ENCODE results near the gene BTN3A1.

The BTN3A1 gene

DNA sequence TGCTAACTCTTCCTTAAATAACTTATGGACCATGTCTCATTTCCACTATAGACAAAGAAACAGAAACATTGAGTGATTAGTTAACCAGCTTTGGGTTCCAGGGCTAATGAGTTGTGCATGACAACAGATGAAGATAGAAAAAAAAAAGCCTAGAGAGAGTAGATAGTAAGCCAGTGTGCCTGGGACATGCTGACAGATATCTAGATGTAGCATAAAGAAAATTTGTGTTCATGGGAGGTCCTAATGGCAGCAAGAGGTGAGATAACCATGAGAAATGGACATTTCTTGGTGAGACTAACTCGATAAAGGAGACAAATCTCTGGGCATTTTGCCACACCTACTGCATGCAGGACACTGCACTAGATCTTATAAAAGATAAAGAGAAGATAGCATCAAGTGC, 35.5 kb downstream of the BTN3A1 start:
- no peak for DNase-seq (ENCODE audit: insufficient read length)
- TF ChIP-seq POLR2AphosphoS5 (IDR thresholded peaks at IDR 0.05; ENCODE audit: low read depth, low read length), result no peak
- no peak for TF ChIP-seq POLR2A (IDR thresholded peaks at IDR 0.05; ENCODE audit: low read depth, low read length)
- no peak for TF ChIP-seq TAF1 (IDR thresholded peaks at IDR 0.05; ENCODE audit: borderline replicate concordance, low read depth, low read length)
- FAIRE-seq, result no peak

DNA sequence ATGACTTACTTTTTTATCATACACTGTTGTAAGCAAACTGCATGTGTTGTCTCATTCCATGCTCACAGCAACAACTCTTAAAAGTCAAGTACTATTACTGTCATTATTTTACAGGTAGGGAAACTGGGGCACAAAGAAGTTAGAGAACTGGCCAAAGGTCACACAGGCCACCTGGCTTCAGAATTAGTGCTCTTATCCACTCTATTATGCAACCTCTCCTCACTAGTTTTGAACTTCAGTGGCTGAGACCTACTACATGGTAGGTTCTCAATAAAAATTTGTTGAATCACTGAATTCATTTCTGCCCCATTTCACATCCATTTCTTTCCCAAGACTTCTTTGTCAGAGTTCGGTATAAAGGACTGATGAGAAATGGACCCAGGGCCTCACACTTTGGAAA, 35.9 kb downstream of the BTN3A1 start:
- no peak for TF ChIP-seq TAF1 (IDR thresholded peaks at IDR 0.05; ENCODE audit: borderline replicate concordance, low read depth, low read length)
- no peak for TF ChIP-seq POLR2AphosphoS5 (IDR thresholded peaks at IDR 0.05; ENCODE audit: low read depth, low read length)
- no peak for TF ChIP-seq POLR2A (IDR thresholded peaks at IDR 0.05; ENCODE audit: low read depth, low read length)

DNA sequence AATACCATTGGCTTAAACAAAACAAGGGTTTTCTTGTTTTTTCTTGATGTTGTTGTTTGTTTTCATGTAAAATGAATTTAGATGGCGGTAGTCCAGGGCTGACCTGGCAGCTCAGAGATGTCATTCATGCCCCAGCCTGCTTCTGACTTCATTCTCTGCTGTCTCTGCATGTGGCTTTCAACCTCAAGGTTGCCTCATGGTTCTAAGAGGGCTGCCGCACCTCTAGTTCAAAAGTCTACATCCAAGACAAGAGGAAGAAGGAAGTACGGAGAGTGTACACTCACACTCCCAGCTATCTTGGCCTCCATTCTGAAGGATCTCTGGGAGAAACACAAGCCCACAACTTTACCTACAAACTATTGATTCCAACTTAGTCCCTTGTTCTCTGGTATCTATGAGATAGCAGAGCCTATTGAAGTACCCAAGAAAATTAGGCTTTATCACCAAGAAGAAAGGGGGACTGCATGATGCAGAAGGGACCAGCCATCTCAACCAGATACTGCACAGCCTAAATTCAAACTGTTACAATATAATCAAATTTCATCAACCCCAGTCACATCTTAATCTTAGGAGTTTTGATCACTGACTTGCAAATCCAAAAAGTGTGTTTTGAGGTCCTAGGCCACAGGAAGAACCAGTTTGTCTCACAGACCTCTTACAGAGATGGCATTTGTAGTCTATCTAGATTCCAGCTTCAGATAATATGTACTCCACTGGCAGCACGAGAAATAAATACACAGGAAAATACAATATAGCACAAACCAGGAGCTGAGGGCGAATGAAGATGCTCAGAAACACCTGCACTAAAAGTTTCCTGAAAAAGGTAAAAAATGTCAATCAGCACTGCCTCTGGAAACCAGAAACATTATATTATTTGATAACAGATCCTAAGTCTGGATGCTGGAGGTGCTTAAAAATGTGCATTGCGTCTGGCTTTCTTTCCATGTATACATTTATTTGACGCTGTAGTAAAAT, 37.4 kb downstream of the BTN3A1 start:
- FAIRE-seq, result no peak
- no peak for DNase-seq (ENCODE audit: insufficient read length)
- TF ChIP-seq POLR2AphosphoS5 (IDR thresholded peaks at IDR 0.05; ENCODE audit: low read depth, low read length) (no peak), TAF1 (IDR thresholded peaks at IDR 0.05; ENCODE audit: borderline replicate concordance, low read depth, low read length) (no peak), POLR2A (IDR thresholded peaks at IDR 0.05; ENCODE audit: low read depth, low read length) (no peak; the same call in 1 of the 2 replicates)

More for the DNA sequence above, 35.9 kb downstream of the BTN3A1 start:
- FAIRE-seq (no peak), DNase-seq (ENCODE audit: insufficient read length) (no peak)

DNA sequence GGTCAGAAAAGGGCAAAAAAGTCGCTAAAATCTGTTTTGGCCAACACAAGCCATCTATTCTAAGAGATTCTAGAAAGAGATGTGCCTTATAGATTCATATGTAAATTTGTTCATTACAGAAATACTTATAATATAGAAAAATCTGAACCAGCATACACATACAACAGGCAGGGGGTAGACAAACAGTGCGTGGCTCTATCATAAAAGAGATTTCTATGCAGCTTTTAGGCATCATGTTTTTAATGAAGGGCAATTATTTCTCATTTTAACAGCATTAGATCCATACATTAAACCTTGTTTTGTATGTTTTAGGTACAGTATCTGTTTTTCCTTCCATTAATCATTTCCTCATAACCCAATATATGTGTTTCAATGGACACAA, 38.9 kb downstream of the BTN3A1 start:
- no peak for DNase-seq (ENCODE audit: insufficient read length)
- no peak for FAIRE-seq
- TF ChIP-seq TAF1 (IDR thresholded peaks at IDR 0.05; ENCODE audit: borderline replicate concordance, low read depth, low read length) (no peak), POLR2A (IDR thresholded peaks at IDR 0.05; ENCODE audit: low read depth, low read length) (no peak), POLR2AphosphoS5 (IDR thresholded peaks at IDR 0.05; ENCODE audit: low read depth, low read length) (no peak)

DNA sequence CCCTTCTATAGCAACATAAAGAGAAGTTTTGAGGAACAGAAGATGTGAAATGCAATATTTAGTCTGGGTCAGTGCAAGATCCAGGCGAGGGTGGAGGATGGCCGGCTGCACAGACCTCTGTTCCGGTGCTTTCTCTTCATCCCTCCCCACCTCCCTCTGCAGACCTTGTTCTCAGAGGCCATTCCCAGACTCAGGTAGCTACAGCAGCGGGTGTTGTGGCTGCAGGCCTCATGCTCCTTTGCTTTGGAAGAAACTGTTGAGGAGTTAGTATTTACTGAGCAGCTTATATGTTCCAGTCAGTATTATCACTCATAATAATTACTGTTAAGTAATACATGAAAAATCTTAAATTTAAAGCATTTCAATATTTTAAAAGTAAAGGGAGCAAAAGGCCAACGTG, 39.9 kb downstream of the BTN3A1 start:
- FAIRE-seq, result no peak
- no peak for DNase-seq (ENCODE audit: insufficient read length)
- TF ChIP-seq POLR2A (IDR thresholded peaks at IDR 0.05; ENCODE audit: low read depth, low read length) (no peak), TAF1 (IDR thresholded peaks at IDR 0.05; ENCODE audit: borderline replicate concordance, low read depth, low read length) (no peak), POLR2AphosphoS5 (IDR thresholded peaks at IDR 0.05; ENCODE audit: low read depth, low read length) (no peak)

DNA sequence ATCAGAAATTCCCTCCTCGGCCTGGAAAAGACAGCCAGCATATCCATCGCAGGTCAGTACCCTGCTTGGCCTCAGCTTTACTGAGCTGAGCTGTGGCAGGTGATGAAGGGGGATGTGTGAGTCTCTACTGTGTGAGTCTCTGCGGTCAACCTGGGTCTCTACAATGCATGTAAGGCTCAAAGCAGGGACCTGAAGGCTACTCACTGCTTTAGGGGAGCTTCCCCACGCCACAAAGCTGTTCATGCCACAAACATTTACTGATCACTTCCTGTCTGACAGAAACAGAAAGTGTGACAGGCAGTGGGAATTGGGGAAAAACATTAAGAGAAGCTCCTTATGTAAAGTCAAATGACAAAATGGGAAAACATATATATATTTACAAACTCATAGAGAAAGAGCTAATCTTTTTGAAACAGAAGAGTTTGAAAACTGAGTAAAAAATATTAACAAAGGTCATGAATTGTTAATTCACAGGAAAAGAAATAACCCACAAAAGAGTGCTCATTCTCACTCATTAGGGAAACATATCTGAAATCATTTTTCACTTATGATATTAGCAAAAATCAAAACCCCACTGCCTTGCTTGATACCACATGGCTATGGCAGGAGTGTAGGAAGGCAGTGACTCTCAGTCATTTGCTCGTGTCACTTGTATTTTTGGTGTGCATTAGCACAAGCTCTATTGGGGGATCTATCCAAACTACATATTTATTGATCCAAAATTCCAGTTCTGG, 44.0 kb downstream of the BTN3A1 start:
- peak; percentile 83 for FAIRE-seq

DNA sequence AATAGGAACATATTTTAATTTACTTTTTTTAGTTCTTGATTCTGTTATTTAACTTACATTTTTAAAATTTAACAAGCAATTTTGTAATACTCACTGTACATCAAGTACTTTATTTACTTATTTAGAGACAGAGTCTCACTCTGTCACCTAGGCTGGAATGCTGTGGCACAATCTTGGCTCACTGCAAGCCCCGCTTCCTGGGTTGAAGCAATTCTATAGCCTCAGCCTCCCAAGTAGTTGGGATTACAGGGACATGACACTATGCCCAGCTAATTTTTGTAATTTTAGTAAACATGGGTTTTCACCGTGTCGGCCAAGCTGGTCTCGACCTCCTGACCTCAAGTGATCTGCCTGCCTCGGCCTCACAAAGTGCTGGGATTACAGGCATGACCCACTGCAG, 45.2 kb downstream of the BTN3A1 start:
- no peak for TF ChIP-seq TAF1 (IDR thresholded peaks at IDR 0.05; ENCODE audit: borderline replicate concordance, low read depth, low read length)
- TF ChIP-seq POLR2A (IDR thresholded peaks at IDR 0.05; ENCODE audit: low read depth, low read length), result no peak
- no peak for TF ChIP-seq POLR2AphosphoS5 (IDR thresholded peaks at IDR 0.05; ENCODE audit: low read depth, low read length)
- DNase-seq (ENCODE audit: insufficient read length) (no peak), FAIRE-seq (no peak)

More for the DNA sequence above, 44.0 kb downstream of the BTN3A1 start:
- no peak for TF ChIP-seq TAF1 (IDR thresholded peaks at IDR 0.05; ENCODE audit: borderline replicate concordance, low read depth, low read length)
- TF ChIP-seq POLR2AphosphoS5 (IDR thresholded peaks at IDR 0.05; ENCODE audit: low read depth, low read length), result no peak
- no peak for TF ChIP-seq POLR2A (IDR thresholded peaks at IDR 0.05; ENCODE audit: low read depth, low read length)
- DNase-seq (ENCODE audit: insufficient read length), result peak; percentile 34

DNA sequence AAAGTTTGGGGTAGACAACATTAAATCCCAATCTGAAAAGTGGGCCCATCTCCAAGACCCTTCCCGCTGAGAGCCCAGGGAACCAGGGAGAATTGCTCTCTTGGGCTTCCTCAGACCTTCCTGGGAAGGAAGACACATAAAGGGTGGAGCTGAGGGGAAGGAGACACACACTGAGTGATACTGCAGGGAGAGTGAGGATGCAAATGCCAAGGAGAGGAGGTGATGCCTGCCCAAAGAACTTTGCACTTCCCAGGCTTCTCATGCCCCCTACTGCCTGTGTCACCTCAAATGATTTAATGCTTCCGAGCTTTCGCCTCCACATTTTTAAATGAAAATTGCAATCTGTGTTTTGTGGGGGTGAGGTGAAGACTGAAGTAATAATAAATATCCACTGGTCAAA, 48.2 kb downstream of the BTN3A1 start:
- DNase-seq (ENCODE audit: insufficient read length) (no peak), FAIRE-seq (no peak)
- TF ChIP-seq POLR2AphosphoS5 (IDR thresholded peaks at IDR 0.05; ENCODE audit: low read depth, low read length) (no peak), TAF1 (IDR thresholded peaks at IDR 0.05; ENCODE audit: borderline replicate concordance, low read depth, low read length) (no peak), POLR2A (IDR thresholded peaks at IDR 0.05; ENCODE audit: low read depth, low read length) (no peak)

DNA sequence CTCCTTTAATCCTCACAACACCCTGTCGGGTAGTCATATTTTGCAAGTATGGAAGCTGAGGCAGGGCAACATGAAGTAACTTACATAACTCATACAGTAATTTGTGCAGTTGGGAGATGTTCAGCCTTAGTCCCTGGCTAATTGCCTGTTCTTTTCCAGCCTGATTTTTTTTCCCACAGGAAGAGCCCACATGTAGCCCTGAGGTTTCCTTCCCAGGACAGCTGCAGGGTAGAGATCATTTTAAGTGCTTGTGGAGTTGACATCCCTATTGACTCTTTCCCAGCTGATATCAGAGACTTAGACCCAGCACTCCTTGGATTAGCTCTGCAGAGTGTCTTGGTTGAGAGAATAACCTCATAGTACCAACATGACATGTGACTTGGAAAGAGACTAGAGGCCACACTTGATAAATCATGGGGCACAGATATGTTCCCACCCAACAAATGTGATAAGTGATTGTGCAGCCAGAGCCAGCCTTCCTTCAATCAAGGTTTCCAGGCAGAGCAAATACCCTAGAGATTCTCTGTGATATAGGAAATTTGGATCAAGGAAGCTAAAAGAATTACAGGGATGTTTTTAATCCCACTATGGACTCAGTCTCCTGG, 50.7 kb downstream of the BTN3A1 start:
- no peak for DNase-seq (ENCODE audit: insufficient read length)
- TF ChIP-seq POLR2A (IDR thresholded peaks at IDR 0.05; ENCODE audit: low read depth, low read length) (no peak), TAF1 (IDR thresholded peaks at IDR 0.05; ENCODE audit: borderline replicate concordance, low read depth, low read length) (no peak), POLR2AphosphoS5 (IDR thresholded peaks at IDR 0.05; ENCODE audit: low read depth, low read length) (no peak)
- FAIRE-seq, result no peak

DNA sequence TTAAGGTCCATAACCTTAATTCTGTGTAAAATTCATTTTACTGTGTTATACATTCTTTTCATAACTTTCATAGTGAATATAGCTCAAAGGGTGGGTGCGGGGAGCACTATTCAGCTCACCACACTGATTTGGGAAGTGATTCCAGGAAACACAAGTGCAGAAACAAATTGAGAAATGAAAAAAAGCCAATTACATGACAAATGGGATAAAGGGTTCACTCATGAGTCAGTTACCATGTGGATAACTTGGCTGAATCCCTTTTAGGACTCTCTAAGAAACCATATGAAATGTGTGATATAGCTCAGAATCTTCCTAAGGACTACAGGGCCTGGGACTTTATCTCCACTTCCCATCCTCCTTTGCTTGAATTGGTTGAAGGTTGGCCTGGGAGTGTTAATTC, 52.6 kb downstream of the BTN3A1 start:
- no peak for DNase-seq (ENCODE audit: insufficient read length)
- TF ChIP-seq POLR2AphosphoS5 (IDR thresholded peaks at IDR 0.05; ENCODE audit: low read depth, low read length) (no peak), POLR2A (IDR thresholded peaks at IDR 0.05; ENCODE audit: low read depth, low read length) (no peak), TAF1 (IDR thresholded peaks at IDR 0.05; ENCODE audit: borderline replicate concordance, low read depth, low read length) (no peak)
- FAIRE-seq, result no peak

DNA sequence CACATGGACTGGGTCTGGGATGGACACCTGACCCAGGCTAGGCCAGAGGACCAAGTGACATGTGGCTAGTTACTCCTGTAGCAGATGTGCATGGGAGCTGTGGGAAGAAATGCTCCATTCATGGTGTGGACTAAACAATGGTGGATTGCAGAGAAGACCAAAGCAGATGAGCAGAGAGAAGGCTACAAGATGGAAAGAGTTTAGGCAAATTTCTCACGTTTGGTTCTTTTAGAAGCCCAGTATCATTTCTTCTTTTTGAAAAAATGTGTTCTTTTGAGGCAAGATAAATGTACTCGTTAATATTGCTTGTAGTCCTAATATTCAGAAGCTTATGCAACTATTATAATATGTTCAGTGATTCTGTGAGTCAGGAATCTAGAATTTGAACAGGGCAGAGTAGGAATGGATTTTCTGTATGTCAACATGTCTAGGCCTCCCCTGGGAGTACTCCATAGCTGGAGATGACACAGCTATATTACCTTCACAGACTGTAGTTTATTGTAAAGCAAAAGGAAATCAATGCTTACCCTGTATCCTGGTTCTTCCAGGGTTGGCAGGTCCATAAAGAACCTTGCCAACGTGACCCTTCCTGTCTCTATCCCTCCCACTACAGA, 53.4 kb downstream of the BTN3A1 start:
- FAIRE-seq, result no peak
- no peak for DNase-seq (ENCODE audit: insufficient read length)
- TF ChIP-seq POLR2AphosphoS5 (IDR thresholded peaks at IDR 0.05; ENCODE audit: low read depth, low read length), result no peak
